Retinal pigment epithelial cell (primary cell): Measurements from ENCODE around the gene ALDH7A1.
"Not testable (repeated sequence)": the region's sequence is repeated elsewhere in the genome, so short reads cannot be mapped to it uniquely, and the experiment has no call there.

ENCODE experiments used
- DNase-seq: peaks from one replicate; pipeline ENCODE4 v3.0.0-alpha.2; 2010; ENCODE audit warnings: low read depth
- H3K4me3 ChIP-seq: 2 replicates; pipeline ENCODE4 v1.5.1; 2011; ENCODE audit warnings: mild to moderate bottlenecking, low read length, control low read depth, moderate library complexity
- CTCF ChIP-seq: conservative IDR thresholded peaks from 2 replicates; pipeline ENCODE4 v1.5.1; 2011; ENCODE audit warnings: low read depth, low read length, control low read depth, inconsistent platforms

ALDH7A1 gene

DNA sequence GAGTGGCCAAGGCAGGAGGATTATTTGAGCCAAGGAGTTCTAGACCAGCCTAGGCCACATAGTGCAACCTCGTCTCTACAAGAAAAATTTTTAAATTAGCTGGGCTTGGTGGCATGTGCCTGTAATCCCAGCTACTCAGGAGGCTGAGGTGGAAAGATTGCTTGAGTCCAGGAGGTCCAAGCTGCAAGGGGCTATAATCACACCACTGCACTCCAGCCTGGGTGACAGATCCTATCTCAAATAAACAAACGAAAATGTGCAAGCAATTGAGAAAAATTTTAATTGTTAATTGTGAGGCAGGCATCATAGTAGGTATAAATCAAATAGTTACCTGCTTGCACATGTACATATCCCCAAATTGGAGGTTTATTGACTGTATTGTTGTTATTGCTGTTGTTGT lies 15.3 kb downstream of the ALDH7A1 start:
- no peak overlapping the region for H3K4me3 ChIP-seq
- no peak for TF ChIP-seq CTCF
- no peak for DNase-seq

DNA sequence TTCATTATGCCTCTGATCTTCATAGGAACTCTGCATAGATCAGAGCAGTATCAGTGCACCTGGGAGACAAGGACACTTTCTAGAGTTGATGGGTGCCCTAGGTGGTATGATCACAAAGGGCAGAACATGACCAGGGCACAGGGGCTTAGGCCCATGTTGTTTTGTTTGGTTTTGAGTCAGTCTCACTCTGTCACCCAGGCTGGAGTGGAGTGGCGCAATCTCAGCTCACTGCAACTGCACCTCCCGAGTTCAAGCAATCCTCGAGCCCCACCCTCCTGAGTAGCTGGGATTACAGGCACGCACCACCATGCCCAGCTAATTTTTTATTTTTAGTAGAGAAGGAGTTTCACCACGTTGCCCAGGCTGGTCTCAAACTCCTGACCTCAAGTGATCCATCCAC lies 17.6 kb downstream of the ALDH7A1 start:
- DNase-seq: no peak
- no peak for TF ChIP-seq CTCF

DNA sequence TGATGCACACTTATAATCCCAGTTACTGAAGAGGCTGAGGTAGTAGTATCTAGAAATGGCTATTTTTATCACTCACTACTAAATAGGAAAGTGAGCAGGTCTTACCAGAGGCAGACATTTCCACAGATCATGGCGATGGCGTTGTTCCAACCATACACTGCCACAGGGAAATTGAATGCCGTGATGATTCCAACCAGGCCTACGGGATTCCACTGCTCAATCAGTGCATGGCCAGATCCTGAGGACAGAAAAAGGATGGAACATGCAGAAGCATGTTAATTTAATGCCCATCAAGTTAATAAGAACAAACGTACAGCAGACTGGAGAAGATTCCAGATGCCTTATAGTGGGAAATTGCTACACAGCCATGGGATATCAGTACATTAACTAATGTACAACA lies 18.0 kb downstream of the ALDH7A1 start:
- TF ChIP-seq CTCF: no peak
- H3K4me3 ChIP-seq: no peak overlapping the region
- DNase-seq: no peak

More for the DNA sequence above, 17.6 kb downstream of the ALDH7A1 start:
- H3K4me3 ChIP-seq: no peak overlapping the region

GRCh38 chr5:126575644-126576043 lies 19.4 kb downstream of the ALDH7A1 start:
- H3K4me3 ChIP-seq: no peak overlapping the region
- TF ChIP-seq CTCF: no peak
- no peak for DNase-seq

DNA sequence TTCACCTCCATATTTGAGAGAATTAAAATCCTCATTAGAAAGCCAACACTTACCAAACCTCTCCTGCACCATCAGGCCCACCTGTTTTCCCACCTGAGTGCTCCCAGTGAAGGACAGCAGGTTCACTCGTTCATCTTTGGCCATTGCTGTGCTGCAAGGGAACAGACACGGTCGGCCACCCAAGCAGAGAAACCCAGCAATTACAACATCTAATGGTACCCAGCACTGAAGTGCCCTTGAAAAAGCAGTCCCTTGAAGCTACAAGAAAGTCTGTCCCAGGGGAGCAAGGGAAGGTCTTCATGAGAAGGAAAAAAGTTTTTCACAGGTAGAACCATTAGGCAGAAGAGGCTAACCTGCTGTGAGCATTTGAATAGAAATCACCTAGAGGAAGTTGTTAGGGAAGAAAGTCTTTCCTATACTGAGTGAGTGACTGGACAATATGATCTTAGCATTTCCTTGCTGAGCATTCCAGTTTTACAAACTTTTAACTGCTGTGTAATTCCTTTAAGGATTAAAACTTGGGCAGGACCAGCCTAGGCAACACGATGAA lies 26.7 kb downstream of the ALDH7A1 start:
- TF ChIP-seq CTCF: no peak
- no peak overlapping the region for H3K4me3 ChIP-seq
- DNase-seq: no peak

GRCh38 chr5:126562823-126563222 lies 32.2 kb downstream of the ALDH7A1 start:
- TF ChIP-seq CTCF: no peak
- no peak for DNase-seq
- no peak overlapping the region for H3K4me3 ChIP-seq

- no peak for DNase-seq
- no peak overlapping the region for H3K4me3 ChIP-seq
- TF ChIP-seq CTCF: no peak
These were observed 33.1 kb downstream of the ALDH7A1 start for GRCh38 chr5:126561908-126562307.

DNA sequence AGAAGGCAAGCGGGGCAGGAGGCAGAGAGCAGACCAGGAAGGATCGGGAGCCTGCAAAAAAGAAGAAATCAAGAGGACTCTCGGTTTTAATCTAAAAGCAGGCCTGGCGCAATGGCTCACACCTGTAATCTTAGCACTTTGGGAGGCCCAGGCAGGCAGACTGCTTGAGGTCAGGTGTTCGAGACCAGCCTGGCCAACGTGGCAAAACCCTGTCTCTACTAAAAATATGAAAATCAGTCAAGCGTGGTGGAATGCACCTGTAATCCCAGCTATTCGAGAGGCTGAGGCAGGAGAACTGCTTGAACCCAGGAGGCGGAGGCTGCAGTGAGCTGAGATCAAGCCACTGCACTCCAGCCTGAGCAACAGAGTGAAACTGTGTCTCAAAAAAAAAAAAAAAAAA lies 39.9 kb downstream of the ALDH7A1 start:
- not testable (repeated sequence) for DNase-seq, H3K4me3 ChIP-seq
